Breast epithelium (tissue), 3 donors: Measurements from ENCODE around the gene IGSF11.

Experiments
- POLR2A ChIP-seq: fragments of 450-650 bp; IDR thresholded peaks from one replicate; pipeline ENCODE4 v1.6.1; 2016; ENCODE audit warnings: antibody characterized with exemption, mild to moderate bottlenecking, moderate library complexity
- POLR2AphosphoS5 ChIP-seq, 3 donors: sonication (generic); formaldehyde crosslinking; IDR thresholded peaks; one replicate each; pipeline ENCODE4 v1.6.1; 2017; ENCODE audit warnings: antibody characterized with exemption in 3 of 3
- TF ChIP-seq, protein P1 (sequence below), 3 donors: fragments of 450-650 bp; IDR thresholded peaks; one replicate each; pipeline ENCODE4 v1.5.1; 2016 to 2017; ENCODE audit warnings: antibody characterized with exemption in 3 of 3, mild to moderate bottlenecking in 3 of 3, moderate library complexity in 3 of 3

DNA sequence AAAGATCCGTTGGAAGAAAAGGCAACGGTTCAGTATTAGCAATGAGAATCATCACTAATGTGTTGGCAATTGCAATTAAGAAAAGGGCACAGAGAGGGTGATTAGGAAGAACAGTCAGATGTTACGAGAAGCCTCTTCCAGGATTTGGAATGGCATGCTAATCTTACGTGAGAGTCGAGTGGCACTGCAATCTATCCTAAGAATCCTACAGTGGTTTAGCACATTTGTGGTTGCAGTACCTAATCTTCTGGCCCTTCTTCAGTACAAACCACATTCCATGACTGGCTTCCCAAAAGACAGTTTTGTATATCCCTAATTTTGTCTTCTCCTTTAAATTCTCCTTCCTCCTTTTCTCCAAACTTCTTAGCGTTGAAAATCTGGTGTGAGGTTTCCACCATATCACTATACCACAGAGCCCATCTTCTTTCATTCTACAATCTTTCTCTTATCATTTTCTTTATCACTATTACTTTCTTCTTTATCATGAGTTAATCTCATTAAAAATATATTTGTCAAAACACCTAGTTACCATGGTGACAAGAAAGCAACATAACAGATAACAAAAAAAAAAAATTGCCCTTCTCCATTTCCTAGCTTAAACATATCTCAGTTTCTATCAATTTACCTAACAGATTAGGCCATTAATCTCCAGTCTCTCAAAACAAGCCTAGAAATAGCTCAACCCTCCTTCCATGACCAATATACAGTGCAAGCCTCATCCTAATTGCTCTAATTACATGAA lies 60.1 kb downstream of the IGSF11 start:
- TF ChIP-seq POLR2AphosphoS5 (IDR thresholded peaks at IDR 0.05) (no peak), POLR2A (no peak)
- TF ChIP-seq, protein P1, sequence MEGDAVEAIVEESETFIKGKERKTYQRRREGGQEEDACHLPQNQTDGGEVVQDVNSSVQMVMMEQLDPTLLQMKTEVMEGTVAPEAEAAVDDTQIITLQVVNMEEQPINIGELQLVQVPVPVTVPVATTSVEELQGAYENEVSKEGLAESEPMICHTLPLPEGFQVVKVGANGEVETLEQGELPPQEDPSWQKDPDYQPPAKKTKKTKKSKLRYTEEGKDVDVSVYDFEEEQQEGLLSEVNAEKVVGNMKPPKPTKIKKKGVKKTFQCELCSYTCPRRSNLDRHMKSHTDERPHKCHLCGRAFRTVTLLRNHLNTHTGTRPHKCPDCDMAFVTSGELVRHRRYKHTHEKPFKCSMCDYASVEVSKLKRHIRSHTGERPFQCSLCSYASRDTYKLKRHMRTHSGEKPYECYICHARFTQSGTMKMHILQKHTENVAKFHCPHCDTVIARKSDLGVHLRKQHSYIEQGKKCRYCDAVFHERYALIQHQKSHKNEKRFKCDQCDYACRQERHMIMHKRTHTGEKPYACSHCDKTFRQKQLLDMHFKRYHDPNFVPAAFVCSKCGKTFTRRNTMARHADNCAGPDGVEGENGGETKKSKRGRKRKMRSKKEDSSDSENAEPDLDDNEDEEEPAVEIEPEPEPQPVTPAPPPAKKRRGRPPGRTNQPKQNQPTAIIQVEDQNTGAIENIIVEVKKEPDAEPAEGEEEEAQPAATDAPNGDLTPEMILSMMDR (IDR thresholded peaks at IDR 0.05), result no peak
